HL-60/S4 (cell line): ENCODE measurements around the gene FAM78A.

Experiments used
- in situ Hi-C: fragments of 300-500 bp; cut with MboI; formaldehyde crosslinking; loops from 2 replicates; pipeline ENCODE4 v1.14.3; 2022; ENCODE audit warnings: low sequenced_read_pairs

The FAM78A gene

GRCh38 chr9:131303381-131304321, 27.3 kb upstream of the FAM78A start:
- in situ Hi-C loops = no loop called here

GRCh38 chr9:131302244-131303075, 26.1 kb upstream of the FAM78A start:
- in situ Hi-C loops = no loop called here

GRCh38 chr9:131300444-131300843, 24.1 kb upstream of the FAM78A start:
- in situ Hi-C loops = no loop called here

- in situ Hi-C loops = no loop called here
These were observed 23.6 kb upstream of the FAM78A start for GRCh38 chr9:131299961-131300347.

GRCh38 chr9:131299346-131299960, 23.1 kb upstream of the FAM78A start:
- in situ Hi-C loops = no loop called here

GRCh38 chr9:131298816-131299215, 22.5 kb upstream of the FAM78A start:
- in situ Hi-C loops = no loop called here

GRCh38 chr9:131298341-131298740, 22.0 kb upstream of the FAM78A start:
- in situ Hi-C loops = no loop called here

- in situ Hi-C loops = no loop called here
These were observed 21.6 kb upstream of the FAM78A start for GRCh38 chr9:131297903-131298302.

GRCh38 chr9:131296906-131297500, 20.7 kb upstream of the FAM78A start:
- in situ Hi-C loops = no loop called here

- in situ Hi-C loops = no loop called here
These were observed 20.1 kb upstream of the FAM78A start for GRCh38 chr9:131296460-131296859.

- in situ Hi-C loops = no loop called here
These were observed 16.6 kb upstream of the FAM78A start for GRCh38 chr9:131292937-131293336.

GRCh38 chr9:131291795-131292315, 15.5 kb upstream of the FAM78A start:
- in situ Hi-C loops = no loop called here

GRCh38 chr9:131290767-131291370, 14.6 kb upstream of the FAM78A start:
- in situ Hi-C loops = no loop called here

- in situ Hi-C loops = no loop called here
These were observed 13.9 kb upstream of the FAM78A start for GRCh38 chr9:131290036-131290766.

GRCh38 chr9:131289301-131290035, 13.2 kb upstream of the FAM78A start, which contains the start of gene PLPP7:
TSS of gene PLPP7 (plus strand) at chr9:131289723. CDS start at chr9:131289998, 275 bp downstream.
- in situ Hi-C loops = no loop called here

GRCh38 chr9:131288217-131288616, 11.9 kb upstream of the FAM78A start:
- in situ Hi-C loops = no loop called here

GRCh38 chr9:131287359-131287758, 11.0 kb upstream of the FAM78A start:
- in situ Hi-C loops = no loop called here

- in situ Hi-C loops = no loop called here
These were observed 8.5 kb upstream of the FAM78A start for GRCh38 chr9:131284856-131285255.
